HL-60 (cell line): ENCODE data around the gene PAPOLB.

Experiments
- TF ChIP-seq, protein P1 (sequence below): IDR thresholded peaks from one replicate; pipeline ENCODE4 v1.5.1; 2011; ENCODE audit warnings: low read length, control low read depth, inconsistent platforms; ENCODE audit not compliant: insufficient read depth
- TF ChIP-seq, protein P2 (sequence below): IDR thresholded peaks from 2 replicates; pipeline ENCODE4 v1.6.1; 2012; ENCODE audit warnings: low read depth; ENCODE audit not compliant: insufficient replicate concordance

DNA sequence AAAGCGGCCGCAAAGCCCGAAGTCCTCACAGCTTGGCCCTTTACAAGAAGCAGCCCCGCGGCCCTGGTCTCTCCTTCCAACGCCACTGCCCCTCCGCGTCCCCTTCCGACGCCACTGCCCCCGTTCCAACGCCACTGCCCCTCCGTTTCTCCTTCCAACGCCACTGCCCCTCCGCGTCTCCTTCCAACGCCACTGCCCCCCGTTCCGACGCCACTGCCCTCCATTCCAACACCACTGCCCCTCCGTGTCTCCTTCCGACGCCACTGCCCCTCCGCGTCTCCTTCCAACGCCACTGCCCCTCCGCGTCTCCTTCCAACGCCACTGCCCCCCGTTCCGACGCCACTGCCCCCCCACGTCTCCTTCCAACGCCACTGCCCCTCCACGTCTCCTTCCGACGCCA, 53.3 kb downstream of the PAPOLB start:
- TF ChIP-seq, protein P1, sequence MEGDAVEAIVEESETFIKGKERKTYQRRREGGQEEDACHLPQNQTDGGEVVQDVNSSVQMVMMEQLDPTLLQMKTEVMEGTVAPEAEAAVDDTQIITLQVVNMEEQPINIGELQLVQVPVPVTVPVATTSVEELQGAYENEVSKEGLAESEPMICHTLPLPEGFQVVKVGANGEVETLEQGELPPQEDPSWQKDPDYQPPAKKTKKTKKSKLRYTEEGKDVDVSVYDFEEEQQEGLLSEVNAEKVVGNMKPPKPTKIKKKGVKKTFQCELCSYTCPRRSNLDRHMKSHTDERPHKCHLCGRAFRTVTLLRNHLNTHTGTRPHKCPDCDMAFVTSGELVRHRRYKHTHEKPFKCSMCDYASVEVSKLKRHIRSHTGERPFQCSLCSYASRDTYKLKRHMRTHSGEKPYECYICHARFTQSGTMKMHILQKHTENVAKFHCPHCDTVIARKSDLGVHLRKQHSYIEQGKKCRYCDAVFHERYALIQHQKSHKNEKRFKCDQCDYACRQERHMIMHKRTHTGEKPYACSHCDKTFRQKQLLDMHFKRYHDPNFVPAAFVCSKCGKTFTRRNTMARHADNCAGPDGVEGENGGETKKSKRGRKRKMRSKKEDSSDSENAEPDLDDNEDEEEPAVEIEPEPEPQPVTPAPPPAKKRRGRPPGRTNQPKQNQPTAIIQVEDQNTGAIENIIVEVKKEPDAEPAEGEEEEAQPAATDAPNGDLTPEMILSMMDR = no peak
- TF ChIP-seq, protein P2, sequence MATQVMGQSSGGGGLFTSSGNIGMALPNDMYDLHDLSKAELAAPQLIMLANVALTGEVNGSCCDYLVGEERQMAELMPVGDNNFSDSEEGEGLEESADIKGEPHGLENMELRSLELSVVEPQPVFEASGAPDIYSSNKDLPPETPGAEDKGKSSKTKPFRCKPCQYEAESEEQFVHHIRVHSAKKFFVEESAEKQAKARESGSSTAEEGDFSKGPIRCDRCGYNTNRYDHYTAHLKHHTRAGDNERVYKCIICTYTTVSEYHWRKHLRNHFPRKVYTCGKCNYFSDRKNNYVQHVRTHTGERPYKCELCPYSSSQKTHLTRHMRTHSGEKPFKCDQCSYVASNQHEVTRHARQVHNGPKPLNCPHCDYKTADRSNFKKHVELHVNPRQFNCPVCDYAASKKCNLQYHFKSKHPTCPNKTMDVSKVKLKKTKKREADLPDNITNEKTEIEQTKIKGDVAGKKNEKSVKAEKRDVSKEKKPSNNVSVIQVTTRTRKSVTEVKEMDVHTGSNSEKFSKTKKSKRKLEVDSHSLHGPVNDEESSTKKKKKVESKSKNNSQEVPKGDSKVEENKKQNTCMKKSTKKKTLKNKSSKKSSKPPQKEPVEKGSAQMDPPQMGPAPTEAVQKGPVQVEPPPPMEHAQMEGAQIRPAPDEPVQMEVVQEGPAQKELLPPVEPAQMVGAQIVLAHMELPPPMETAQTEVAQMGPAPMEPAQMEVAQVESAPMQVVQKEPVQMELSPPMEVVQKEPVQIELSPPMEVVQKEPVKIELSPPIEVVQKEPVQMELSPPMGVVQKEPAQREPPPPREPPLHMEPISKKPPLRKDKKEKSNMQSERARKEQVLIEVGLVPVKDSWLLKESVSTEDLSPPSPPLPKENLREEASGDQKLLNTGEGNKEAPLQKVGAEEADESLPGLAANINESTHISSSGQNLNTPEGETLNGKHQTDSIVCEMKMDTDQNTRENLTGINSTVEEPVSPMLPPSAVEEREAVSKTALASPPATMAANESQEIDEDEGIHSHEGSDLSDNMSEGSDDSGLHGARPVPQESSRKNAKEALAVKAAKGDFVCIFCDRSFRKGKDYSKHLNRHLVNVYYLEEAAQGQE = no peak
